Activated CD8-positive, alpha-beta T cell treated with anti-CD3 and anti-CD28 coated beads, Interleukin-2, amount 10 ng/mL, durations not matched to agents 7 days and 5 days (primary cell): ENCODE data around the gene PREX1. TPM values are rescaled to one million over a fixed set of nuclear protein-coding genes. Genes with fewer than 3 reads are reported as not detected.

ENCODE experiments used
- ATAC-seq: fragments of 150-1000 bp; cut with Tn5 transposase; one replicate; pipeline ENCODE4 v1.10.0; 2021; ENCODE audit warnings: moderate library complexity
- CTCF ChIA-PET: fragments of 350-600 bp; sonication (Branson Sonifier 250); formaldehyde crosslinking; loops from one replicate; lab custom pipeline; 2021; ENCODE audit warnings: antibody characterized with exemption; lab: Charles Lee
- POLR2A ChIA-PET: fragments of 350-600 bp; sonication (Branson Sonifier 250); formaldehyde crosslinking; loops from one replicate; lab custom pipeline; 2021; ENCODE audit warnings: antibody characterized with exemption; lab: Charles Lee
- DNase-seq: peaks from one replicate; pipeline ENCODE4 v3.0.0-alpha.2; 2020
- H3K27ac Mint-ChIP-seq: one replicate; pipeline ENCODE4 v1.8.0; 2021; ENCODE audit warnings: mild to moderate bottlenecking, mixed read lengths
- H3K27me3 Mint-ChIP-seq: one replicate; pipeline ENCODE4 v1.8.0; 2021; ENCODE audit warnings: low read depth, mixed read lengths
- H3K36me3 Mint-ChIP-seq: one replicate; pipeline ENCODE4 v1.8.0; 2021; ENCODE audit warnings: low read depth, mixed read lengths
- H3K4me1 Mint-ChIP-seq: one replicate; pipeline ENCODE4 v1.8.0; 2021; ENCODE audit warnings: low read depth, mixed read lengths
- H3K4me3 Mint-ChIP-seq: one replicate; pipeline ENCODE4 v1.8.0; 2021; ENCODE audit warnings: mild to moderate bottlenecking, mixed read lengths
- H3K9me3 Mint-ChIP-seq: one replicate; pipeline ENCODE4 v1.8.0; 2022; ENCODE audit warnings: mixed read lengths; ENCODE audit not compliant: insufficient read depth
- total RNA-seq, 2 experiments: library from RNA; stranded (reverse); gene quantifications; one replicate each; pipeline ENCODE4 v1.2.3, GENCODE V29; 2021

PREX1 gene
- total RNA-seq, 2 experiments from 2014 or later: 146 to 152 TPM

DNA sequence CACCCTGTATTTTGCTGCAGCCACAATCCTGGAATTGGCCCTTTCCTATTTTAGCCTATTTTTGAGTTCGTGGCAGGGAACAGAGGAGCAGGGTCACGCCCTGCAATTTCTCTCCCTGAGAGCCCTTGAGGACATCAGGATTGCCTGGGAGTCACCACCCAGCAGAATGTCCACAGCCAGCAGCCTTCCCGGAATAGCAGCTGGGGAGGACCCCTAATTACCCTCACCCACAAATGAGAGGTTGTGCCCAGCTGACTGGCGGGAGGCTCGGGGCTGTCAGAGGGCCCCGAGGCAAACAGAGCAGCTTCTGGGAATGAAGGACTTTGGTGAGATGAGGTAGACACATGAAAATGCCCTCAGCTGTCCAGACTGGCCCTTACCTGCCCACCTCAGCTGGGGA, 165.1 kb downstream of the PREX1 start:
- Mint-ChIP-seq H3K27me3 (no peaks in the 10 kb centered on the region), H3K36me3 (peaks cover 79% of the 10 kb centered on the region), H3K9me3 (no peaks in the 10 kb centered on the region), H3K27ac (no peak overlapping the region), H3K4me3 (no peak overlapping the region), H3K4me1 (peaks cover 34% of the 10 kb centered on the region)
- ChIA-PET CTCF (no interaction called here), POLR2A (no interaction called here)
- no peak for DNase-seq
- no peak for ATAC-seq

- H3K27me3 Mint-ChIP-seq: no peaks in the 10 kb centered on the region
- ChIA-PET CTCF (interaction anchor here (1.3 kb wide), 1 partner anchor 219 kb away, joined by 4 read pairs; no protein-coding TSS in a partner anchor), POLR2A (no interaction called here)
- DNase-seq: no peak
- H3K27ac Mint-ChIP-seq: peak overlapping the region; percentile 34
- peaks cover 78% of the 10 kb centered on the region for H3K36me3 Mint-ChIP-seq
- H3K9me3 Mint-ChIP-seq: no peaks in the 10 kb centered on the region
- no peak overlapping the region for H3K4me3 Mint-ChIP-seq
- peaks cover 36% of the 10 kb centered on the region for H3K4me1 Mint-ChIP-seq
- ATAC-seq: no peak
Observed at GRCh38 chr20:48661575-48662455, 166.0 kb downstream of the PREX1 start.

- Mint-ChIP-seq H3K27ac (no peak overlapping the region), H3K9me3 (no peaks in the 10 kb centered on the region), H3K4me3 (no peak overlapping the region), H3K4me1 (peaks cover 36% of the 10 kb centered on the region), H3K27me3 (no peaks in the 10 kb centered on the region), H3K36me3 (peaks cover 84% of the 10 kb centered on the region)
- ATAC-seq: no peak
- DNase-seq: no peak
- CTCF ChIA-PET: interaction anchor here (1.2 to 1.5 kb wide), 3 partner anchors 40 to 244 kb away, joined by 4 to 11 read pairs (median 4); no protein-coding TSS in a partner anchor
- POLR2A ChIA-PET: no interaction called here
Observed at GRCh38 chr20:48660788-48661187, 167.0 kb downstream of the PREX1 start.

DNA sequence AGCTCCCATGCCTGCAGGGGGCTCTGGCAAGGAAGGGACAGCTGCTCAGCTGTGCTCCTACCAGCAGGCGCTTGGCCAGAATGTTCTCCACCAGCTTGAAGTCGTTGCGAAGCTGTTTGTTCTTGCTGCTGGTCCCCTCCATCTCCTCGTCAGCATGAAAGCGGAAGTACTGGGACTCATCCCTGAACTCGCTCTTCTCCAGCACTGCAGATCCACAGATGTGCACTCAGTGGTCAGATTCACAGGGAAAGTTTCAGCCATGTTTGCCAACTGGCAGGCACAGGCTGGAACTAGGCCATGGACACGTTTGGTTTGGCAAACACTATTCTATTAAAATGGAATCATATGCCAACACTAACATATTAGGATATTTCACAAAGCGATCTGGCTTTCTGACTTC, 167.9 kb downstream of the PREX1 start:
- peak overlapping the region; percentile 82 for H3K27ac Mint-ChIP-seq
- ATAC-seq: no peak

DNA sequence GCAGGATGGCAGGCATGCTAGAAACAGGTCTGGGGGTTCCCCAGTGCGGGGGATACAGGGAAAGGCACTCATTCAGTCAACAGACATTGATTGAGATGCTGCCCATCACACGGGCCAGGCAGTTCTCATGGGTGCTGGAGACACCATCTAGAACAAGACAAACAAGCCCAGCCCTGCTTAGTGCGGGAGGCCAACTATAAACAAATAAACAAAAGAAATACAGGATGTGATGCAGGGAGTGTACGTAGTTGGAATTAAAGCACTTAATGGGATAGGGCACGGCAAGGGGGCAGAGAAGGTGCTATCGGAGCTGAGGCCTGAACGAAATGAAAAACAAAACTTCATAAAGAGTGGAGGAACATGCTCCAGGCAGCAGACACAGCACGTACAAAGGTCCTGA, 169.3 kb downstream of the PREX1 start:
- H3K9me3 Mint-ChIP-seq: no peaks in the 10 kb centered on the region
- H3K27me3 Mint-ChIP-seq: no peaks in the 10 kb centered on the region
- H3K36me3 Mint-ChIP-seq: peaks cover 85% of the 10 kb centered on the region
- POLR2A ChIA-PET: interaction anchor here (1.3 kb wide), 1 partner anchor 172 kb away, joined by 4 read pairs; no protein-coding TSS in a partner anchor
- no peak for ATAC-seq
- no peak overlapping the region for H3K4me3 Mint-ChIP-seq
- no peak for DNase-seq
- H3K27ac Mint-ChIP-seq: peak overlapping the region; percentile 82
- CTCF ChIA-PET: interaction anchor here (1.2 to 1.9 kb wide), 11 partner anchors 12 to 262 kb away, joined by 3 to 47 read pairs (median 6); no protein-coding TSS in a partner anchor
- peaks cover 28% of the 10 kb centered on the region for H3K4me1 Mint-ChIP-seq

More for the DNA sequence above, 167.9 kb downstream of the PREX1 start:
- CTCF ChIA-PET: interaction anchor here (0.9 to 1.5 kb wide), 4 partner anchors 39 to 245 kb away, joined by 3 to 11 read pairs (median 4); no protein-coding TSS in a partner anchor
- H3K36me3 Mint-ChIP-seq: peaks cover 87% of the 10 kb centered on the region
- H3K4me1 Mint-ChIP-seq: peaks cover 36% of the 10 kb centered on the region
- no peak for DNase-seq
- H3K4me3 Mint-ChIP-seq: no peak overlapping the region
- no peaks in the 10 kb centered on the region for H3K9me3 Mint-ChIP-seq
- POLR2A ChIA-PET: no interaction called here
- no peaks in the 10 kb centered on the region for H3K27me3 Mint-ChIP-seq

DNA sequence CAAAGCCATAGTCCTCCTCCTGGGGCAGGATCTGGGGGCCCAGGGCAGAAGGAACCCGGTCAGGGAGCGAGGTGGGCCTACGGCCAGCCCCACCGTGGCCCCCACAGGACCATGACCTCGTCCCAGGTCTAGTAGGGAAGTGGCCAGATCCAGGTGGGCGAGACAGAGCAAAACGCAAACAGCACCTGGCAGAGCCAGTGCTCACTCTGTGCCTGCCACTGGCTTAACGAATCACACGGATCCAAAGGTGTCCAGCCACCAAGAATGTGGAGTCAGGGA, 169.7 kb downstream of the PREX1 start:
- no peak for DNase-seq
- H3K36me3 Mint-ChIP-seq: peaks cover 85% of the 10 kb centered on the region
- H3K4me1 Mint-ChIP-seq: peaks cover 27% of the 10 kb centered on the region
- no peaks in the 10 kb centered on the region for H3K9me3 Mint-ChIP-seq
- H3K27ac Mint-ChIP-seq: no peak overlapping the region
- no peaks in the 10 kb centered on the region for H3K27me3 Mint-ChIP-seq
- H3K4me3 Mint-ChIP-seq: no peak overlapping the region
- CTCF ChIA-PET: interaction anchor here (0.5 to 1.9 kb wide), 37 partner anchors 11 to 507 kb away, joined by 3 to 47 read pairs (median 5); no protein-coding TSS in a partner anchor
- ATAC-seq: no peak
- POLR2A ChIA-PET: interaction anchor here (0.8 to 1.3 kb wide), 2 partner anchors 16 to 173 kb away, joined by 3 to 4 read pairs; no protein-coding TSS in a partner anchor

DNA sequence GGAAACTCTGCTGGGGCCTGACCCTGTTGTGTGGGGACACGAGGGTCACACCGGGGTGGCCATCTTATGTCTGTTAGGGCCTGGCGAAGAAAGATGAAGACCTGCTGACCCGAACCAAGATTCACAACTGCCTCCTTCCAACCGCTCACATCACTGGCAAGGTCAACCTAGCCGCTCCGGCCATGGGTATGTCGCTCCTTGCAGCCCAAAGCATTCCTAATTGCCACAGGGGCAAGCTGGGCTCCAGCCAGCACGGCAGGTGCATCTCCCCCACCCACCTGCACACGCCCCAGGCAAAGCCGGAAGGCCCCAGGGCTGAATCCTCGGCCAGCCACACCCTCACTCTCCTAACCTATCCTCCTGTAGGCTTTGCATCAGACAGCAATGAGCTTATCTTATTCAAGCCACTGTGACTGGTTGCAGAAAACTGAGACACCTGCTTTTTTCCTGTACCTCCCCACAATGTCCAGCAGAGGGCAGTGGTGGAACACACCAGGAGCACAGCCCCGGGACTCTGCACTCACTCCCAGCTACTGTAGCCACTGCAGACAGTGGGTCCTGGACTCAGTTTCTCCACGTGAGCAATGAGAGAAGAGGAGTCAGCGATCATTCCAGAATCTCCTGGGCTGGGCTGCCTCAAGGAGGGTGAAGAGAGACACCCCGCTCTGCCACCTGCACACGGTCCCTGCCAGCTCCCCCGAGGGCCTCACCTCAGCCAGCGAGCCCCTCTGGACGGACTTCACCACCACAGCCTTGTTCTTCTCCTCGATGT, 170.2 kb downstream of the PREX1 start:
- no peaks in the 10 kb centered on the region for H3K9me3 Mint-ChIP-seq
- CTCF ChIA-PET: interaction anchor here (0.5 to 1.9 kb wide), 59 partner anchors 9 to 517 kb away, joined by 3 to 47 read pairs (median 4); no protein-coding TSS in a partner anchor
- DNase-seq (peak; percentile 77), ATAC-seq (peak; percentile 76)
- H3K27me3 Mint-ChIP-seq: no peaks in the 10 kb centered on the region
- POLR2A ChIA-PET: interaction anchor here (0.8 to 1.3 kb wide), 2 partner anchors 15 to 173 kb away, joined by 3 to 4 read pairs; no protein-coding TSS in a partner anchor
- H3K36me3 Mint-ChIP-seq: peaks cover 85% of the 10 kb centered on the region
- H3K27ac Mint-ChIP-seq: peak overlapping the region; percentile 68
- peaks cover 25% of the 10 kb centered on the region for H3K4me1 Mint-ChIP-seq
- no peak overlapping the region for H3K4me3 Mint-ChIP-seq

DNA sequence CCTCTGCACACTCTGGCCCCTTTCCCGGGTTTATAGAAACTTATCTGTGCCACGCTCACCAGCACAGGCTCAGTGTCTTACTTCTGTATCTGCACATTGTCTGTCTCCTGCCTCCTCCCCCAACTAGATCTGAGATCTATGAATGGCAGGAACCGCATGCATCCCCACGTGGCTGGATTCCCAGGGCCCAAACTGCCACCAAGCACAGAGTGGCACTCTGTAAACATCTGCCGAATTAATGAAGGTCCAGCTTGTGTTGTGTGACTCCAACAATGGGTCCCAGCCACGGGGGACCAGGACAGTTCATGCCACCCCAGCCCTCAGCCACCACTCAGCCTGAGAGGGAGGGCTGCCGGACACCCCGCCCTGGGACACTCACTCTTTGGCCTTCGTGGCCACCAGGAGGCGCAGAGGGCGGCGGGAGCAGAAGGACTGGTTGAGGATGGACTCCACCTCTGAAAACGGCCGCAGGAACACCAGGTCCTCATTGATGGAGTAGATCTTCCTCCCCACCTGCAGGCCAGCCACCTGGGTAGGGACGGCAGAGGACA, 171.1 kb downstream of the PREX1 start:
- Mint-ChIP-seq H3K9me3 (no peaks in the 10 kb centered on the region), H3K27me3 (no peaks in the 10 kb centered on the region), H3K4me1 (peaks cover 25% of the 10 kb centered on the region), H3K27ac (peak overlapping the region; percentile 15), H3K4me3 (no peak overlapping the region), H3K36me3 (peaks cover 83% of the 10 kb centered on the region)
- ATAC-seq (no peak), DNase-seq (no peak)
- ChIA-PET CTCF (interaction anchor here (0.9 to 1.9 kb wide), 22 partner anchors 10 to 330 kb away, joined by 3 to 47 read pairs (median 5); no protein-coding TSS in a partner anchor), POLR2A (no interaction called here)

DNA sequence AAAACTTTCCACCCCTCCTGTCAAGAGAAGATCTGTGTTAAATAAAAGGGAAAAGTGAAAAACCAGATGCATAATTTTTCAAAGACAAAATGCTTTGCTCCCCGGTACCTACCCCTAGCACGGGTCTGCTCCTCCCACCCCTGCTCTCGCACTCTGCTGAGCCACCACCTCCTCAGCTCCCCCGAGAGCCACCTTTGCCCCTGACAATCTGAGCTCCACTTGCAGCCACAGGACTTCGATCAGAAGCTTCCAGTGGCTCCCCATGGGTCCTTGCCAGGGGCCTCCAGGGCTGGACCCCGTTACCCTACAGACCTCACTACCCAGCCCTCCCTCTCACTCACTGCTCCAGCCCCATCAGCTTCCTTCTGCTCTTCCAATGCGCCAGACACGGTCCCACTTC, 171.7 kb downstream of the PREX1 start:
- ATAC-seq: no peak
- POLR2A ChIA-PET: no interaction called here
- no peaks in the 10 kb centered on the region for H3K9me3 Mint-ChIP-seq

DNA sequence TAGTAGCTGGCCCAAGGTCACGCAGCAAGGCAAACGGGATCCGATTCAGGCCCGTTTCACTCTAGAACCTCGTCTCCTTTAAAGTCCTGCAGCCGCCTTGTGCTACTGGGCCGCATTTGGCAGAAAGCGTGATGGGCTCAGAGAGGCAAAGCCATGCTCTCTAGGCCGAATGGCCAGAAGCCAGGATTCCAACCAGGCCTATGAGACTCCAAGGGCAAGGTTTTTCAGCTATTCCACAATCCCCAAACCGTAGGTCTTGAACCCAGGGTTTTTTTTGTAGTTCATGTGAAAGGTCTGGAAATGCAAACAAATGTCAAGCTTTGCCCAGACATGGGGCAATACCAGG, 174.1 kb downstream of the PREX1 start:
- Mint-ChIP-seq H3K9me3 (no peaks in the 10 kb centered on the region), H3K27ac (no peak overlapping the region), H3K4me3 (no peak overlapping the region), H3K4me1 (peaks cover 12% of the 10 kb centered on the region), H3K36me3 (peaks cover 84% of the 10 kb centered on the region), H3K27me3 (no peaks in the 10 kb centered on the region)
- ChIA-PET POLR2A (no interaction called here), CTCF (no interaction called here)
- DNase-seq: no peak
- no peak for ATAC-seq

More for the DNA sequence above, 171.7 kb downstream of the PREX1 start:
- Mint-ChIP-seq H3K27ac (peak overlapping the region; percentile 15), H3K4me1 (peaks cover 25% of the 10 kb centered on the region), H3K4me3 (no peak overlapping the region), H3K36me3 (peaks cover 86% of the 10 kb centered on the region), H3K27me3 (no peaks in the 10 kb centered on the region)
- CTCF ChIA-PET: interaction anchor here (1.5 to 1.8 kb wide), 2 partner anchors 10 to 163 kb away, joined by 4 to 5 read pairs; no protein-coding TSS in a partner anchor
- DNase-seq: no peak

DNA sequence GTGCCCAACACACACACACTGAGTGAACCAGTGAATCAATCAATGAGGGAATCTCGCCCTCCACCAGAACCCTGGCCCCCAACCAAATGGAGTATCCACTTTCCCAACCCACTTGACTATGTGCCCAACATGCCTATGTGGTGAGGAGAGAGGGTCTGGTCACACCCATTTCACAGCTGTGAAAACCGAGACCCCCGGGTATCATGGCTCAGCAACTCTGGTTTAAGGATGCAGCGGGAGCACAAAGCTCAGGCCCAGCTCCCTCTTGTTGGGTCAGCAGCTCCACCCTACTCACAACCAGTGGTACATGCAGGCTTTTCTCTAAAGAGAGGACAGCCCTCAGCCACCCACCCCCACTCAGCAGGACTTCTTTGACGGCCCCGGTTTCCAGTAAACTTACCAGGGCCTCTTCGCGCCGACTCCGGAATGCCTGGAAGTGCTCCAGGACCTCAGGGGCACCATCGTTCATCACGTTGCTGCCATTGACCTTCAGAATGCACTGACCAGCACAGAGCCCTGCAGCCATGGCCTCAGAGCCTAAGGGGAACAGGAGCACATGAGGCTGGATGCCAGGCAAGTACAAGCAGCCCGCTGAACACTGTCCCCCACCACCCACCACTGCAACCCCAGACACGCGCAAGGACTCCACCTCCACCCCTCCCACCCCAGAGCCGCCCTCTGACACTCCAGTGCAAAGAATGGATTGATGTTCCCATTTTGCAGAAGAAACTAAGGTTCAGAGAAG, 174.7 kb downstream of the PREX1 start:
- CTCF ChIA-PET: no interaction called here
- peaks cover 84% of the 10 kb centered on the region for H3K36me3 Mint-ChIP-seq

More for the DNA sequence above, 174.7 kb downstream of the PREX1 start:
- Mint-ChIP-seq H3K27me3 (no peaks in the 10 kb centered on the region), H3K4me1 (peaks cover 7% of the 10 kb centered on the region), H3K4me3 (no peak overlapping the region), H3K9me3 (no peaks in the 10 kb centered on the region), H3K27ac (no peak overlapping the region)
- no peak for DNase-seq
- ATAC-seq: no peak
- POLR2A ChIA-PET: no interaction called here
